HFFc6 (cell line): ENCODE results near the gene SVBP. TPM values are rescaled to one million over a fixed set of nuclear protein-coding genes. Genes with fewer than 3 reads are reported as not detected.
A peak's percentile ranks its signal among the peaks of the same experiment; 100 is the strongest.

ENCODE experiments used
- DNase-seq: peaks from one replicate; pipeline ENCODE4 v3.0.0-alpha.2; 2018
- H3K27ac Mint-ChIP-seq: 2 replicates; pipeline ENCODE4 v1.8.0; 2020; ENCODE audit warnings: mild to moderate bottlenecking, mixed read lengths
- H3K27me3 Mint-ChIP-seq: 2 replicates; pipeline ENCODE4 v1.8.0; 2021; ENCODE audit warnings: mild to moderate bottlenecking, moderate library complexity, mixed read lengths; ENCODE audit not compliant: insufficient read depth
- H3K36me3 Mint-ChIP-seq: 2 replicates; pipeline ENCODE4 v1.8.0; 2021; ENCODE audit warnings: low read depth, mixed read lengths
- H3K4me1 Mint-ChIP-seq: 2 replicates; pipeline ENCODE4 v1.8.0; 2020; ENCODE audit warnings: low read depth, mixed read lengths
- H3K4me3 Mint-ChIP-seq: 2 replicates; pipeline ENCODE4 v1.8.0; 2020; ENCODE audit warnings: mild to moderate bottlenecking, moderate library complexity, mixed read lengths
- H3K9me3 Mint-ChIP-seq: 2 replicates; pipeline ENCODE4 v1.8.0; 2020; ENCODE audit warnings: mild to moderate bottlenecking, mixed read lengths
- total RNA-seq, 6 experiments: library from RNA; stranded (reverse); fragmentation: NEBNext Ultra II Directional; extraction: Animal tissue kit (Norgen Biotek cat#: 25700); gene quantifications; 2 replicates in 1 of 6; 3 replicates in 5 of 6; pipeline ENCODE4 v1.2.3, GENCODE V29; 2021
- TF ChIP-seq, protein P1 (sequence below): fragments of 200-600 bp; sonication (generic); IDR thresholded peaks from 2 replicates; pipeline ENCODE4 v1.5.0; 2021; ENCODE audit warnings: antibody characterized with exemption, mild to moderate bottlenecking

SVBP gene
- total RNA-seq, 6 experiments from 2014 or later, result 9.6 to 17.8 (median 14.7) TPM

- no peaks in the 10 kb centered on the region for H3K9me3 Mint-ChIP-seq
- TF ChIP-seq, protein P1, sequence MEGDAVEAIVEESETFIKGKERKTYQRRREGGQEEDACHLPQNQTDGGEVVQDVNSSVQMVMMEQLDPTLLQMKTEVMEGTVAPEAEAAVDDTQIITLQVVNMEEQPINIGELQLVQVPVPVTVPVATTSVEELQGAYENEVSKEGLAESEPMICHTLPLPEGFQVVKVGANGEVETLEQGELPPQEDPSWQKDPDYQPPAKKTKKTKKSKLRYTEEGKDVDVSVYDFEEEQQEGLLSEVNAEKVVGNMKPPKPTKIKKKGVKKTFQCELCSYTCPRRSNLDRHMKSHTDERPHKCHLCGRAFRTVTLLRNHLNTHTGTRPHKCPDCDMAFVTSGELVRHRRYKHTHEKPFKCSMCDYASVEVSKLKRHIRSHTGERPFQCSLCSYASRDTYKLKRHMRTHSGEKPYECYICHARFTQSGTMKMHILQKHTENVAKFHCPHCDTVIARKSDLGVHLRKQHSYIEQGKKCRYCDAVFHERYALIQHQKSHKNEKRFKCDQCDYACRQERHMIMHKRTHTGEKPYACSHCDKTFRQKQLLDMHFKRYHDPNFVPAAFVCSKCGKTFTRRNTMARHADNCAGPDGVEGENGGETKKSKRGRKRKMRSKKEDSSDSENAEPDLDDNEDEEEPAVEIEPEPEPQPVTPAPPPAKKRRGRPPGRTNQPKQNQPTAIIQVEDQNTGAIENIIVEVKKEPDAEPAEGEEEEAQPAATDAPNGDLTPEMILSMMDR, result no peak
- H3K27ac Mint-ChIP-seq, result no peak overlapping the region
Measured at GRCh38 chr1:42784547-42784945, 32.7 kb downstream of the SVBP start.

DNA sequence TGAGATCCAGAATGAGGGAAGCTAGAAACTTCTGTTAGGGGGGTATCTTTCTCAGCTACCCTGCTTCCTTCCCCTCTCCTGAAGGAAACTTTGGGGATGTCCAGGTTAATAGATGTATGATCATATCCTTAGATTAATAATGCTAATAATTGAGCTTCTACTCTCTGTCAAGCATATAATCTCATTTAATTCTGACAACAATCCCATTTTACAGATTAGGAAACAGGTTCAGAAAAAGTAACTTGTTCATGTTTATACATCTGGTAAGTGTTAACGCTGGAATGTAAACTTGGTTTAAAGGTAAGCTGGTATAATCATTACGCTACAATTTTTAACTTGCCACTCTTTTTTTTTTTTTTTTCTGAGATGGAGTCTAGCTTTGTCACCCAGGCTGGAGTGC, 34.1 kb downstream of the SVBP start:
- DNase-seq, result no peak
- H3K27me3 Mint-ChIP-seq, result peaks cover 4% of the 10 kb centered on the region
- no peak overlapping the region for H3K27ac Mint-ChIP-seq
- TF ChIP-seq, protein P1, result no peak
- no peaks in the 10 kb centered on the region for H3K9me3 Mint-ChIP-seq
- no peaks in the 10 kb centered on the region; the same call in 1 of the 2 replicates for H3K36me3 Mint-ChIP-seq
- no peaks in the 10 kb centered on the region for H3K4me1 Mint-ChIP-seq
- H3K4me3 Mint-ChIP-seq, result no peak overlapping the region

More at GRCh38 chr1:42784547-42784945, 32.7 kb downstream of the SVBP start:
- no peaks in the 10 kb centered on the region; the same call in 1 of the 2 replicates for H3K36me3 Mint-ChIP-seq
- H3K4me1 Mint-ChIP-seq, result no peaks in the 10 kb centered on the region
- DNase-seq, result no peak
- peaks cover 4% of the 10 kb centered on the region for H3K27me3 Mint-ChIP-seq
- H3K4me3 Mint-ChIP-seq, result no peak overlapping the region

- TF ChIP-seq, protein P1, result no peak
- Mint-ChIP-seq H3K27me3 (no peaks in the 10 kb centered on the region; the same call in 1 of the 2 replicates), H3K36me3 (peaks cover 12% of the 10 kb centered on the region), H3K4me3 (no peak overlapping the region), H3K27ac (no peak overlapping the region), H3K4me1 (no peaks in the 10 kb centered on the region), H3K9me3 (no peaks in the 10 kb centered on the region)
- DNase-seq, result no peak
Measured at GRCh38 chr1:42780176-42780575, 37.0 kb downstream of the SVBP start.

DNA sequence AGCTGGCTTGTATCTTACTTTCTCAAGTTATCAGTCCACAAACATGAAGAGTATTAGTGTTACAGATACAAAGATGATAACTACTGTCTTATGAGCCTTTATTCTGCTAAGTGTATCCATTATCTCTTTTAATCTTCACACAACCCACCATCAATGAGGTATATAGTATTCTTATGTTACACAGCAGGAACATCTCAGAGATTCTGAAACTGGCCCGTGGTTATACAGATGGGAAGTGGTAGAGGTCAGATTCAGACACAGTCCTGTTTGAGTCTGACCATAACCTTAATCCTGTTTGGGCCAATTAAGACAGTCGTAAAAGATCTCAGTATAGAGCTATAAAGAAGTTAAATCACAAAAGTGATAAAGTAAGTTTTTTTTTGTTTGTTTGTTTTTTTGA, 37.5 kb downstream of the SVBP start:
- H3K36me3 Mint-ChIP-seq, result peaks cover 16% of the 10 kb centered on the region
- no peak overlapping the region for H3K4me3 Mint-ChIP-seq
- DNase-seq, result no peak
- no peaks in the 10 kb centered on the region; the same call in 1 of the 2 replicates for H3K27me3 Mint-ChIP-seq
- no peaks in the 10 kb centered on the region for H3K9me3 Mint-ChIP-seq
- no peaks in the 10 kb centered on the region for H3K4me1 Mint-ChIP-seq
- no peak overlapping the region for H3K27ac Mint-ChIP-seq
- TF ChIP-seq, protein P1, result no peak

- peak; percentile 31 for DNase-seq
- Mint-ChIP-seq H3K27me3 (no peaks in the 10 kb centered on the region; the same call in 1 of the 2 replicates), H3K27ac (no peak overlapping the region), H3K4me1 (no peaks in the 10 kb centered on the region), H3K4me3 (no peak overlapping the region), H3K36me3 (peaks cover 18% of the 10 kb centered on the region), H3K9me3 (no peaks in the 10 kb centered on the region)
- TF ChIP-seq, protein P1, result peak; percentile 85
Measured at GRCh38 chr1:42777852-42778251, 39.3 kb downstream of the SVBP start.

- H3K27me3 Mint-ChIP-seq, result no peaks in the 10 kb centered on the region
- DNase-seq, result no peak
- no peaks in the 10 kb centered on the region for H3K4me1 Mint-ChIP-seq
- H3K36me3 Mint-ChIP-seq, result peaks cover 18% of the 10 kb centered on the region
- H3K4me3 Mint-ChIP-seq, result no peak overlapping the region
- TF ChIP-seq, protein P1, result no peak
- no peak overlapping the region for H3K27ac Mint-ChIP-seq
- H3K9me3 Mint-ChIP-seq, result no peaks in the 10 kb centered on the region
Measured at GRCh38 chr1:42776502-42776901, 40.7 kb downstream of the SVBP start.
